Measurements from ENCODE around the gene ATOSB. TPM values are rescaled to one million over a fixed set of nuclear protein-coding genes. Genes with fewer than 3 reads are reported as not detected.

Gene ATOSB
- total RNA-seq, 1 donor from 2014 or later: 6.8 TPM

DNA sequence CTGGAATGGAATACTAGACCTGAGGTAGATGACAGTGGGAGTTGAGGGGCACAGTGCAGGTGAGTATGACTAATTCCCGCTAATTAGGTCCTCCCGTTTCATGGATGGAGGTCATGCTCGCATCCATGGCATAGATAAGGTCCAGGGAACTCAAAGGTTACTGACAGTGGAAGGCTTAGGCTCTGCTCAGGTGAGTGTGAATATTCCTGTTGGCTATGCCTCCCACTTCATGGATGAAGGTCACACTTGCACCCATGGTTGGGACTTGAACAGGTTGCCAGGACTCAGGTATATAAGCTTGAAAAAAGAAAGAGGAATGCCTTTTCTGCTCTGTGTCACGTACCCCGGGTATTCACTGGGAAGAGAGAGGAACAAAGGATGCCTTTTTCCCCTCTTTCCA lies 26.4 kb upstream of the ATOSB start:
- TF ChIP-seq, protein P1, sequence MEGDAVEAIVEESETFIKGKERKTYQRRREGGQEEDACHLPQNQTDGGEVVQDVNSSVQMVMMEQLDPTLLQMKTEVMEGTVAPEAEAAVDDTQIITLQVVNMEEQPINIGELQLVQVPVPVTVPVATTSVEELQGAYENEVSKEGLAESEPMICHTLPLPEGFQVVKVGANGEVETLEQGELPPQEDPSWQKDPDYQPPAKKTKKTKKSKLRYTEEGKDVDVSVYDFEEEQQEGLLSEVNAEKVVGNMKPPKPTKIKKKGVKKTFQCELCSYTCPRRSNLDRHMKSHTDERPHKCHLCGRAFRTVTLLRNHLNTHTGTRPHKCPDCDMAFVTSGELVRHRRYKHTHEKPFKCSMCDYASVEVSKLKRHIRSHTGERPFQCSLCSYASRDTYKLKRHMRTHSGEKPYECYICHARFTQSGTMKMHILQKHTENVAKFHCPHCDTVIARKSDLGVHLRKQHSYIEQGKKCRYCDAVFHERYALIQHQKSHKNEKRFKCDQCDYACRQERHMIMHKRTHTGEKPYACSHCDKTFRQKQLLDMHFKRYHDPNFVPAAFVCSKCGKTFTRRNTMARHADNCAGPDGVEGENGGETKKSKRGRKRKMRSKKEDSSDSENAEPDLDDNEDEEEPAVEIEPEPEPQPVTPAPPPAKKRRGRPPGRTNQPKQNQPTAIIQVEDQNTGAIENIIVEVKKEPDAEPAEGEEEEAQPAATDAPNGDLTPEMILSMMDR (IDR thresholded peaks at IDR 0.05): no peak
- intact Hi-C loops (cut with micrococcal nuclease): no loop called here
- peaks cover 3% of the 10 kb centered on the region for H3K27me3 Mint-ChIP-seq
- H3K9me3 Mint-ChIP-seq: peaks cover 10% of the 10 kb centered on the region
- ATAC-seq (ENCODE audit: low read depth): no peak
- ChIA-PET CTCF (no interaction called here), POLR2A (no interaction called here)
- no peak overlapping the region for H3K27ac Mint-ChIP-seq
- peaks cover 2% of the 10 kb centered on the region for H3K36me3 Mint-ChIP-seq (ENCODE audit: low read depth)
- H3K4me3 Mint-ChIP-seq: no peak overlapping the region
- no peak for DNase-seq
- no peaks in the 10 kb centered on the region for H3K4me1 Mint-ChIP-seq

DNA sequence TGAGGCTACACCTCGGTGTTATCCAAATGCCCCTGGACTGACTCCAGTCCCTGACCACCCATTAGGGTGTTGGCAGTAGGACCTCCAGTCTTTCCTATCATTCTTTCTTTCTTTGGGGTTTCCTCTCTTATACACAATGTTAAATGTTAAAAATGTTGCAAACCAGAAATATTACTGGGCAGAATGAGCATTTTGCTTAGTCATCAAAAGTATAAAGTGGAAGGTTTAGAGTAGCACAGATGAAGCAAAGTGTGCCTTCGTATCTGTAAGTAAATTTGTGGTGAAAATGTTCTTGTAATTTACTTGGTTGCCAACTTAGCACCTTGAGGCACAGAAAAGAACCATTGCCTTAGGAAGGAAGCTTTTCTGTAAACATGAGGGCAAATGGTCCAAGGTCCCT lies 24.4 kb upstream of the ATOSB start:
- peaks cover 2% of the 10 kb centered on the region for H3K36me3 Mint-ChIP-seq (ENCODE audit: low read depth)
- H3K4me1 Mint-ChIP-seq: no peaks in the 10 kb centered on the region
- no peak overlapping the region for H3K27ac Mint-ChIP-seq
- ATAC-seq (ENCODE audit: low read depth) (no peak), DNase-seq (no peak)
- H3K9me3 Mint-ChIP-seq: peaks cover 8% of the 10 kb centered on the region
- H3K27me3 Mint-ChIP-seq: peaks cover 4% of the 10 kb centered on the region
- CTCF ChIA-PET: no interaction called here
- TF ChIP-seq, protein P1 (IDR thresholded peaks at IDR 0.05): no peak
- POLR2A ChIA-PET: no interaction called here
- intact Hi-C loops (cut with micrococcal nuclease): no loop called here
- H3K4me3 Mint-ChIP-seq: no peak overlapping the region

DNA sequence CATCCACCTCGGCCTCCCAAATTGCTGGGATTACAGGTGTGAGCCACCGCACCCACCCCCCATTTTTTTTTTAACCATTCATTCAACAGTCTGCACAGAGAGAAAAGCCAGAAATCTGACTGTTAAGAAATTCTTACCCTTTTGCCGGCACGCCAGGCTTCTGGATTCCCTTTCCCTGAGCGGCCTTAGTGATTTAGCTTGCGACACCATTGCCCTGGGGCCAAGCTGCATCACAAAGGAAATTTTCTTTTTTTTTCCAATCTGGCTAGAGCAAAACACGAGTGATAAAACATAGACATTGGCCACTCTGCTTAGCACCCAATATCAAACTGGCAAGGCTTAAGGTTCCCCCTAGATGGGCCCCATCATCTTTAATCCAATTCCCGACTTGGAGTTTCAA lies 21.2 kb upstream of the ATOSB start:
- intact Hi-C loops (cut with micrococcal nuclease): no loop called here
- no peaks in the 10 kb centered on the region for H3K36me3 Mint-ChIP-seq (ENCODE audit: low read depth)
- DNase-seq: no peak
- H3K4me3 Mint-ChIP-seq: no peak overlapping the region
- CTCF ChIA-PET: no interaction called here
- POLR2A ChIA-PET: no interaction called here
- no peaks in the 10 kb centered on the region for H3K4me1 Mint-ChIP-seq
- peaks cover 2% of the 10 kb centered on the region for H3K9me3 Mint-ChIP-seq
- no peak for ATAC-seq (ENCODE audit: low read depth)
- peaks cover 8% of the 10 kb centered on the region for H3K27me3 Mint-ChIP-seq
- no peak overlapping the region for H3K27ac Mint-ChIP-seq
- TF ChIP-seq, protein P1 (IDR thresholded peaks at IDR 0.05): no peak

GRCh38 chr9:35135988-35136387 lies 20.3 kb upstream of the ATOSB start:
- peaks cover 8% of the 10 kb centered on the region for H3K27me3 Mint-ChIP-seq
- no peak overlapping the region for H3K27ac Mint-ChIP-seq
- POLR2A ChIA-PET: no interaction called here
- ATAC-seq (ENCODE audit: low read depth) (no peak), DNase-seq (no peak)
- H3K4me3 Mint-ChIP-seq: no peak overlapping the region
- H3K4me1 Mint-ChIP-seq: no peaks in the 10 kb centered on the region
- TF ChIP-seq, protein P1 (IDR thresholded peaks at IDR 0.05): no peak
- CTCF ChIA-PET: no interaction called here
- no peaks in the 10 kb centered on the region for H3K36me3 Mint-ChIP-seq (ENCODE audit: low read depth)
- intact Hi-C loops (cut with micrococcal nuclease): no loop called here
- H3K9me3 Mint-ChIP-seq: peaks cover 3% of the 10 kb centered on the region

DNA sequence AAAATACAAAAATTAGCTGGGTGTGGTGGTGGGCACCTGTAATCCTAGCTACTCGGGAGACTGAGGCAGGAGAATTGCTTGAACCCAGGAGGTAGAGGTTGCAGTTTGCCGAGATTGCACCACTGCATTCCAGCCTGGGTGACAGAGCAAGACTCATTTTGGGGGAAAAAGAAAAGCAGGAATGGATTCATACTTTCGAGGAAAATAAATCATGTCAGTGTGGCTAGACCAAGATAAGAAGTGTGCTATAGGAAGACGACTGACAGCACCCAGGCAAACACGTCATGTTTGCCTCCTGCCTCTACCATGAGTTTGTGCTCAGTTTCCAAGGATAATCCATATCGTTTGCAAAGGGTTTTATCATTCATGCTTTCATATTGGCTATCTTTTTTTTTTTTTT lies 19.3 kb upstream of the ATOSB start:
- ChIA-PET POLR2A (no interaction called here), CTCF (no interaction called here)
- H3K36me3 Mint-ChIP-seq (ENCODE audit: low read depth): no peaks in the 10 kb centered on the region
- intact Hi-C loops (cut with micrococcal nuclease): no loop called here
- TF ChIP-seq, protein P1 (IDR thresholded peaks at IDR 0.05): no peak
- no peak overlapping the region for H3K27ac Mint-ChIP-seq
- no peaks in the 10 kb centered on the region for H3K4me1 Mint-ChIP-seq
- DNase-seq (no peak), ATAC-seq (ENCODE audit: low read depth) (no peak)
- H3K4me3 Mint-ChIP-seq: no peak overlapping the region
- H3K27me3 Mint-ChIP-seq: peaks cover 8% of the 10 kb centered on the region
- peaks cover 3% of the 10 kb centered on the region for H3K9me3 Mint-ChIP-seq

Measured in activated B cell treated with CpG ODN at 0.5 μM for 24 hours (primary cell).